Measurements from ENCODE around the gene TRAF3IP1.

The TRAF3IP1 gene

GRCh38 chr2:238351315-238351714 lies 31.0 kb downstream of the TRAF3IP1 start:
- no CpG with 5 or more reads among the region's 15 CpGs for WGBS (ENCODE audit: extremely low coverage, insufficient coverage, low lambda C conversion rate)
- H2AK5ac ChIP-seq (ENCODE audit: low read length) = no peak overlapping the region
- no peaks in the 10 kb centered on the region for H3K27me3 ChIP-seq (ENCODE audit: insufficient read depth, low read length, poor library complexity)
- DNase-seq = no peak
- no peaks in the 10 kb centered on the region for H3K79me2 ChIP-seq (ENCODE audit: control insufficient read depth, insufficient read depth, low read length)
- no peaks in the 10 kb centered on the region for H3K4me1 ChIP-seq (ENCODE audit: control insufficient read depth, low read depth, low read length)
- no peak overlapping the region for H2BK5ac ChIP-seq (ENCODE audit: low read length)
- H3K79me1 ChIP-seq (ENCODE audit: low read length) = no peaks in the 10 kb centered on the region
- H3K4ac ChIP-seq (ENCODE audit: low read depth, low read length) = no peak overlapping the region
- peaks cover 3% of the 10 kb centered on the region for H3K36me3 ChIP-seq (ENCODE audit: control insufficient read depth, insufficient read depth, low read length)
- H3K18ac ChIP-seq (ENCODE audit: low read length) = no peak overlapping the region
- no peak overlapping the region for H2BK120ac ChIP-seq (ENCODE audit: low read depth, low read length)
- H4K8ac ChIP-seq (ENCODE audit: low read depth, low read length) = no peak overlapping the region
- no peak overlapping the region for H3K56ac ChIP-seq (ENCODE audit: low read length)
- H2BK15ac ChIP-seq (replicated peaks; ENCODE audit: low read depth) = no peak overlapping the region
- no peak overlapping the region for H3K27ac ChIP-seq (ENCODE audit: low read depth, low read length)
- no peak overlapping the region for H3K23ac ChIP-seq (ENCODE audit: low read length)
- H3K4me2 ChIP-seq (ENCODE audit: low read length) = no peak overlapping the region
- H4K5ac ChIP-seq (ENCODE audit: low read length) = no peak overlapping the region
- no peak overlapping the region for H3K9ac ChIP-seq (ENCODE audit: low read length)
- H3K4me3 ChIP-seq (ENCODE audit: low read length) = no peak overlapping the region

DNA sequence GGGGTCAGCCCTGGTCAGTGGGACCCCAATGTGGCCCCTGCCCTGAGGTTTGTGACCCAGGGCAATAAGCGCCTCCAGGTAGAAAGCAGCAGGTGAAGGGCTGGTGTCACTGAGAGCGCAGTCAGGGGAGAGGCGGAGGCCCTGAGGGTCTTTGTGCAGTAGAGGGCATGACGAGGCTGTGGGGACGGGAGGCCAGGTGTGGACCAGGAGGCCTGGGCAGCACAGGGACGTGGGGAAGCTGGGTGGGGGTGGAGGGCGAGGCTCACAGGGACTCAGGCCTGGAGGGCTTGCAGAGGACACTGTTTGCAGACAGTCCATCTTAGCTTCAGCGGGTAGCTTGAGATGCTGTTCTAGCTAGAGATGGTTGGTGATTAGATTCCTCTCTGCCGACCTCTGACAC lies 32.0 kb downstream of the TRAF3IP1 start:
- no peak overlapping the region for H3K18ac ChIP-seq (ENCODE audit: low read length)
- H3K56ac ChIP-seq (ENCODE audit: low read length) = no peak overlapping the region
- no peaks in the 10 kb centered on the region for H3K4me1 ChIP-seq (ENCODE audit: control insufficient read depth, low read depth, low read length)
- H2BK5ac ChIP-seq (ENCODE audit: low read length) = no peak overlapping the region
- H3K79me2 ChIP-seq (ENCODE audit: control insufficient read depth, insufficient read depth, low read length) = no peaks in the 10 kb centered on the region
- H3K9ac ChIP-seq (ENCODE audit: low read length) = no peak overlapping the region
- H2BK15ac ChIP-seq (replicated peaks; ENCODE audit: low read depth) = no peak overlapping the region
- H4K5ac ChIP-seq (ENCODE audit: low read length) = no peak overlapping the region
- H3K4me3 ChIP-seq (ENCODE audit: low read length) = no peak overlapping the region
- no peaks in the 10 kb centered on the region for H3K27me3 ChIP-seq (ENCODE audit: insufficient read depth, low read length, poor library complexity)
- WGBS (ENCODE audit: extremely low coverage, insufficient coverage, low lambda C conversion rate) = no CpG with 5 or more reads among the region's 9 CpGs
- H4K8ac ChIP-seq (ENCODE audit: low read depth, low read length) = no peak overlapping the region
- no peak overlapping the region for H3K4ac ChIP-seq (ENCODE audit: low read depth, low read length)
- no peak overlapping the region for H2BK120ac ChIP-seq (ENCODE audit: low read depth, low read length)
- H3K79me1 ChIP-seq (ENCODE audit: low read length) = no peaks in the 10 kb centered on the region
- H3K27ac ChIP-seq (ENCODE audit: low read depth, low read length) = no peak overlapping the region
- no peak for DNase-seq
- H2AK5ac ChIP-seq (ENCODE audit: low read length) = no peak overlapping the region
- peaks cover 3% of the 10 kb centered on the region for H3K36me3 ChIP-seq (ENCODE audit: control insufficient read depth, insufficient read depth, low read length)
- H3K23ac ChIP-seq (ENCODE audit: low read length) = no peak overlapping the region
- H3K4me2 ChIP-seq (ENCODE audit: low read length) = no peak overlapping the region

- Histone ChIP-seq H3K79me2 (ENCODE audit: control insufficient read depth, insufficient read depth, low read length) (no peaks in the 10 kb centered on the region), H3K4me2 (ENCODE audit: low read length) (no peak overlapping the region), H2BK15ac (replicated peaks; ENCODE audit: low read depth) (no peak overlapping the region), H3K79me1 (ENCODE audit: low read length) (no peaks in the 10 kb centered on the region), H3K27me3 (ENCODE audit: insufficient read depth, low read length, poor library complexity) (no peaks in the 10 kb centered on the region), H3K23ac (ENCODE audit: low read length) (no peak overlapping the region), H3K9ac (ENCODE audit: low read length) (no peak overlapping the region), H3K4me1 (ENCODE audit: control insufficient read depth, low read depth, low read length) (no peaks in the 10 kb centered on the region), H3K4ac (ENCODE audit: low read depth, low read length) (no peak overlapping the region), H3K36me3 (ENCODE audit: control insufficient read depth, insufficient read depth, low read length) (no peaks in the 10 kb centered on the region), H2AK5ac (ENCODE audit: low read length) (no peak overlapping the region), H2BK120ac (ENCODE audit: low read depth, low read length) (no peak overlapping the region), H3K27ac (ENCODE audit: low read depth, low read length) (no peak overlapping the region), H3K56ac (ENCODE audit: low read length) (no peak overlapping the region), H4K5ac (ENCODE audit: low read length) (no peak overlapping the region), H2BK5ac (ENCODE audit: low read length) (no peak overlapping the region), H4K8ac (ENCODE audit: low read depth, low read length) (no peak overlapping the region), H3K4me3 (ENCODE audit: low read length) (no peak overlapping the region), H3K18ac (ENCODE audit: low read length) (no peak overlapping the region)
- no peak for DNase-seq
- no CpG with 5 or more reads among the region's 3 CpGs for WGBS (ENCODE audit: extremely low coverage, insufficient coverage, low lambda C conversion rate)
These were observed 38.5 kb downstream of the TRAF3IP1 start for GRCh38 chr2:238358769-238359168.

DNA sequence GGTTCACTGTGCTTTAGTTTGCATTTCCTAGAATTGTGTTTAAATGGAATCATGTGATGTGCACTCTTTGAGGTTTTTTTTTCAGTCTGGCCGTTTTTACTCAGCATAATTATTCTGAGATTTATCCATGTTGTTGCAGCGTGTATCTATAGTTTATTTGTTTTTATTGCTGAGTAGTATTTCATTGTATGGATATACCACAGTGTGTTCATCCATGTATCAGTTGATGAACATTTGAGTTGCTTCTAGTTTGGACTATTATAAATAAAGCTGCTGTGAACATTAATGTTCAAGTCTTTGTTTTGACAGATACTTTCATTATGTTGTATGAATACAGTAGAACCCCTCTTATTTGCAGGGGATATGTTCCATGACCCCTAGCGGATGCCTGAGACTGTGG lies 39.1 kb downstream of the TRAF3IP1 start:
- no peak overlapping the region for H3K18ac ChIP-seq (ENCODE audit: low read length)
- no CpG with 5 or more reads among the region's 3 CpGs for WGBS (ENCODE audit: extremely low coverage, insufficient coverage, low lambda C conversion rate)
- H3K4ac ChIP-seq (ENCODE audit: low read depth, low read length) = no peak overlapping the region
- H2BK120ac ChIP-seq (ENCODE audit: low read depth, low read length) = no peak overlapping the region
- no peaks in the 10 kb centered on the region for H3K79me1 ChIP-seq (ENCODE audit: low read length)
- no peak overlapping the region for H2AK5ac ChIP-seq (ENCODE audit: low read length)
- H3K4me1 ChIP-seq (ENCODE audit: control insufficient read depth, low read depth, low read length) = no peaks in the 10 kb centered on the region
- H3K4me2 ChIP-seq (ENCODE audit: low read length) = no peak overlapping the region
- H3K79me2 ChIP-seq (ENCODE audit: control insufficient read depth, insufficient read depth, low read length) = no peaks in the 10 kb centered on the region
- no peaks in the 10 kb centered on the region for H3K27me3 ChIP-seq (ENCODE audit: insufficient read depth, low read length, poor library complexity)
- no peak overlapping the region for H3K23ac ChIP-seq (ENCODE audit: low read length)
- no peak overlapping the region for H3K4me3 ChIP-seq (ENCODE audit: low read length)
- DNase-seq = no peak
- H3K9ac ChIP-seq (ENCODE audit: low read length) = no peak overlapping the region
- no peak overlapping the region for H2BK15ac ChIP-seq (replicated peaks; ENCODE audit: low read depth)
- no peak overlapping the region for H4K8ac ChIP-seq (ENCODE audit: low read depth, low read length)
- no peak overlapping the region for H3K27ac ChIP-seq (ENCODE audit: low read depth, low read length)
- no peak overlapping the region for H4K5ac ChIP-seq (ENCODE audit: low read length)
- no peak overlapping the region for H2BK5ac ChIP-seq (ENCODE audit: low read length)
- H3K36me3 ChIP-seq (ENCODE audit: control insufficient read depth, insufficient read depth, low read length) = no peaks in the 10 kb centered on the region
- no peak overlapping the region for H3K56ac ChIP-seq (ENCODE audit: low read length)

DNA sequence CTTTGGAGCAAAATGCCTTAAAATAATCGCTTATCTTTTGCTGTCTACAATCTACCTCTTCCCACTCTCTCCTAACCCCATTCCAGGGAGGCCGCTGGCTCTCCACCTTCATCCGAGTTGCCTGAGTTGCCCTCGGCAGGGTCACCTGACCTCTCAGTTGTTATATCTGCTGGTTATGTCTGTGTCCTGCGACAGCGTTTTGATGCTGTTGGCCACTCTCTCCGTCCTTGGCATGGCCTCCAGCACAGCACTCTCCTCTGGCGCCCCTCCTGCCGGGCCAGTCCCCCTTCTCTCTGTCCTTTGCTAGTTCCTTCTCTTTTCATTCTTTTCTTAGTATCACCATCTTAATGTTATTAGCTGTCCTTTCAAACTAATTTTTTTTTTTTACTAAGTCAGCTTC lies 41.6 kb downstream of the TRAF3IP1 start:
- Histone ChIP-seq H3K56ac (ENCODE audit: low read length) (no peak overlapping the region), H3K4me2 (ENCODE audit: low read length) (no peak overlapping the region), H3K79me2 (ENCODE audit: control insufficient read depth, insufficient read depth, low read length) (no peaks in the 10 kb centered on the region), H3K4ac (ENCODE audit: low read depth, low read length) (no peak overlapping the region), H2BK120ac (ENCODE audit: low read depth, low read length) (no peak overlapping the region), H3K4me3 (ENCODE audit: low read length) (no peak overlapping the region), H3K27ac (ENCODE audit: low read depth, low read length) (no peak overlapping the region), H3K27me3 (ENCODE audit: insufficient read depth, low read length, poor library complexity) (no peaks in the 10 kb centered on the region), H3K23ac (ENCODE audit: low read length) (no peak overlapping the region), H3K9ac (ENCODE audit: low read length) (no peak overlapping the region), H2BK15ac (replicated peaks; ENCODE audit: low read depth) (no peak overlapping the region), H4K5ac (ENCODE audit: low read length) (no peak overlapping the region), H3K36me3 (ENCODE audit: control insufficient read depth, insufficient read depth, low read length) (no peaks in the 10 kb centered on the region), H3K18ac (ENCODE audit: low read length) (no peak overlapping the region), H4K8ac (ENCODE audit: low read depth, low read length) (no peak overlapping the region), H2AK5ac (ENCODE audit: low read length) (no peak overlapping the region), H3K4me1 (ENCODE audit: control insufficient read depth, low read depth, low read length) (no peaks in the 10 kb centered on the region), H3K79me1 (ENCODE audit: low read length) (no peaks in the 10 kb centered on the region), H2BK5ac (ENCODE audit: low read length) (no peak overlapping the region)
- no peak for DNase-seq
- WGBS (ENCODE audit: extremely low coverage, insufficient coverage, low lambda C conversion rate) = no CpG with 5 or more reads among the region's 9 CpGs

GRCh38 chr2:238362626-238363025 lies 42.3 kb downstream of the TRAF3IP1 start:
- Histone ChIP-seq H2BK120ac (ENCODE audit: low read depth, low read length) (no peak overlapping the region), H2BK5ac (ENCODE audit: low read length) (no peak overlapping the region), H3K18ac (ENCODE audit: low read length) (no peak overlapping the region), H3K56ac (ENCODE audit: low read length) (no peak overlapping the region), H3K36me3 (ENCODE audit: control insufficient read depth, insufficient read depth, low read length) (no peaks in the 10 kb centered on the region), H3K23ac (ENCODE audit: low read length) (no peak overlapping the region), H3K27me3 (ENCODE audit: insufficient read depth, low read length, poor library complexity) (no peaks in the 10 kb centered on the region), H3K4ac (ENCODE audit: low read depth, low read length) (no peak overlapping the region), H4K8ac (ENCODE audit: low read depth, low read length) (no peak overlapping the region), H3K79me1 (ENCODE audit: low read length) (no peaks in the 10 kb centered on the region), H3K4me3 (ENCODE audit: low read length) (no peak overlapping the region), H4K5ac (ENCODE audit: low read length) (no peak overlapping the region), H2BK15ac (replicated peaks; ENCODE audit: low read depth) (no peak overlapping the region), H3K27ac (ENCODE audit: low read depth, low read length) (no peak overlapping the region), H3K79me2 (ENCODE audit: control insufficient read depth, insufficient read depth, low read length) (no peaks in the 10 kb centered on the region), H3K9ac (ENCODE audit: low read length) (no peak overlapping the region), H2AK5ac (ENCODE audit: low read length) (no peak overlapping the region), H3K4me2 (ENCODE audit: low read length) (no peak overlapping the region), H3K4me1 (ENCODE audit: control insufficient read depth, low read depth, low read length) (no peaks in the 10 kb centered on the region)
- DNase-seq = no peak
- no CpG with 5 or more reads among the region's 7 CpGs for WGBS (ENCODE audit: extremely low coverage, insufficient coverage, low lambda C conversion rate)
